Smooth muscle cell (in vitro differentiated cells): Measurements from ENCODE around the gene ATP10A. TPM values are rescaled to one million over a fixed set of nuclear protein-coding genes. Genes with fewer than 3 reads are reported as not detected.

Experiments used
- DNase-seq: peaks from one replicate; lab custom pipeline; 2025; ENCODE audit not compliant: unreplicated experiment; lab: John Stamatoyannopoulos, UW
- H2AFZ ChIP-seq: fragments of 200-600 bp; sonication (generic); 2 replicates; pipeline ENCODE4 v1.6.0; 2016; ENCODE audit warnings: antibody characterized with exemption, low read depth, mild to moderate bottlenecking
- H3F3A ChIP-seq: fragments of 200-600 bp; sonication (generic); 2 replicates; pipeline ENCODE4 v1.6.0; 2017; ENCODE audit warnings: antibody characterized with exemption, low read depth
- H3K27ac ChIP-seq: fragments of 200-600 bp; sonication (generic); 2 replicates; pipeline ENCODE4 v1.5.1; 2016; ENCODE audit warnings: low read depth, mild to moderate bottlenecking
- H3K27me3 ChIP-seq: fragments of 200-600 bp; sonication (generic); 2 replicates; pipeline ENCODE4 v1.6.1; 2016; ENCODE audit warnings: low read depth, mild to moderate bottlenecking
- H3K36me3 ChIP-seq: fragments of 200-600 bp; sonication (generic); 2 replicates; pipeline ENCODE4 v1.5.1; 2016; ENCODE audit warnings: low read depth
- H3K4me1 ChIP-seq: fragments of 200-600 bp; sonication (generic); 2 replicates; pipeline ENCODE4 v1.5.1; 2016; ENCODE audit warnings: low read depth
- H3K4me2 ChIP-seq: fragments of 200-600 bp; sonication (generic); 2 replicates; pipeline ENCODE4 v1.6.0; 2016; ENCODE audit warnings: mild to moderate bottlenecking
- H3K4me3 ChIP-seq: fragments of 200-600 bp; sonication (generic); 2 replicates; pipeline ENCODE4 v1.5.1; 2016; ENCODE audit warnings: mild to moderate bottlenecking
- H3K79me2 ChIP-seq: fragments of 200-600 bp; sonication (generic); 2 replicates; pipeline ENCODE4 v1.6.0; 2016; ENCODE audit warnings: low read depth, mild to moderate bottlenecking
- H3K9ac ChIP-seq: fragments of 200-600 bp; sonication (generic); 2 replicates; pipeline ENCODE4 v1.6.0; 2016; ENCODE audit warnings: low read depth
- H3K9me3 ChIP-seq: fragments of 200-600 bp; sonication (generic); replicated peaks from 2 replicates; pipeline ENCODE4 v1.5.1; 2016; ENCODE audit warnings: low read depth
- H4K20me1 ChIP-seq: fragments of 200-600 bp; sonication (generic); 2 replicates; pipeline ENCODE4 v1.6.0; 2016; ENCODE audit warnings: low read depth
- WGBS: methylation state at CpG from one replicate; pipeline ENCODE4 v1.1.7; 2016; ENCODE audit warnings: low lambda C conversion rate; 5-methylcytosine and 5-hydroxymethylcytosine counted together
- polyA plus RNA-seq: library from polyadenylated mRNA; unstranded; fragments of >200 nt; fragmentation: Nextera tagmentation; extraction: Ambion mirVana; gene quantifications from 2 replicates; pipeline ENCODE4 v1.2.1, GENCODE V29; 2016
- total RNA-seq: library from RNA; depleted of rRNA; stranded (reverse); fragments of >200 nt; gene quantifications from 2 replicates; pipeline ENCODE4 v1.2.3, GENCODE V29; 2014
- TF ChIP-seq, protein P1 (sequence below): fragments of 200-600 bp; sonication (generic); IDR thresholded peaks from 2 replicates; pipeline ENCODE4 v1.5.1; 2017; ENCODE audit warnings: borderline replicate concordance, mild to moderate bottlenecking, antibody characterized with exemption; ENCODE audit not compliant: insufficient read depth, poor library complexity, severe bottlenecking

ATP10A gene
- total and polyA plus RNA-seq, 2 experiments from 2014 or later, result 10.6 to 12.3 TPM

DNA sequence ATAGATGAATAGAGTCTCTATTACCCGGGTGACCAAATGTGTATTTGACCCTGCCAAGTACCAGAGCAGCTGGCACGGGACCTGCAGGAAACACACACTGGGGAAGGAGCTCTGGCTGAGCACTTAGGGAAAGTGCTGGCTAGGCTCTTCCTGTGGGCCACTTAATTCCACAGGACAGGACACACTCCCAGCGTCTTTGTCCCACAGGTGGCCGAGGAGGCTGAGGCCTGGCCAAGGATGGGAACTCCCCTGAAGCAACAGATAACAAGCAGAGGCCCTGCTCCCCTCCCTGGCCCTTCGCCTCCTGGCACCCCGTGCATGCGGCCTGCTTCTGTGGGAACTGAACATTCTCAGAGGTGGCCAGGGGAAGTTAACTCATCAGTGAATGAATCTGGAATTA lies 180.8 kb downstream of the ATP10A start:
- no peaks in the 10 kb centered on the region for H3K27me3 ChIP-seq
- H3K4me3 ChIP-seq, result no peak overlapping the region
- H3K4me2 ChIP-seq, result no peak overlapping the region
- no peak for DNase-seq
- no peaks in the 10 kb centered on the region for H3K79me2 ChIP-seq
- 89% methylated on average over 7 of the region's 7 CpGs for WGBS
- H3K9me3 ChIP-seq, result no peaks in the 10 kb centered on the region
- no peak overlapping the region for H3K27ac ChIP-seq
- peaks cover 12% of the 10 kb centered on the region for H3K4me1 ChIP-seq
- H3F3A ChIP-seq, result peaks cover 7% of the 10 kb centered on the region
- TF ChIP-seq, protein P1, sequence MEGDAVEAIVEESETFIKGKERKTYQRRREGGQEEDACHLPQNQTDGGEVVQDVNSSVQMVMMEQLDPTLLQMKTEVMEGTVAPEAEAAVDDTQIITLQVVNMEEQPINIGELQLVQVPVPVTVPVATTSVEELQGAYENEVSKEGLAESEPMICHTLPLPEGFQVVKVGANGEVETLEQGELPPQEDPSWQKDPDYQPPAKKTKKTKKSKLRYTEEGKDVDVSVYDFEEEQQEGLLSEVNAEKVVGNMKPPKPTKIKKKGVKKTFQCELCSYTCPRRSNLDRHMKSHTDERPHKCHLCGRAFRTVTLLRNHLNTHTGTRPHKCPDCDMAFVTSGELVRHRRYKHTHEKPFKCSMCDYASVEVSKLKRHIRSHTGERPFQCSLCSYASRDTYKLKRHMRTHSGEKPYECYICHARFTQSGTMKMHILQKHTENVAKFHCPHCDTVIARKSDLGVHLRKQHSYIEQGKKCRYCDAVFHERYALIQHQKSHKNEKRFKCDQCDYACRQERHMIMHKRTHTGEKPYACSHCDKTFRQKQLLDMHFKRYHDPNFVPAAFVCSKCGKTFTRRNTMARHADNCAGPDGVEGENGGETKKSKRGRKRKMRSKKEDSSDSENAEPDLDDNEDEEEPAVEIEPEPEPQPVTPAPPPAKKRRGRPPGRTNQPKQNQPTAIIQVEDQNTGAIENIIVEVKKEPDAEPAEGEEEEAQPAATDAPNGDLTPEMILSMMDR, result no peak
- no peak overlapping the region for H3K9ac ChIP-seq
- H4K20me1 ChIP-seq, result no peaks in the 10 kb centered on the region
- no peaks in the 10 kb centered on the region for H3K36me3 ChIP-seq
- H2AFZ ChIP-seq, result no peak overlapping the region

DNA sequence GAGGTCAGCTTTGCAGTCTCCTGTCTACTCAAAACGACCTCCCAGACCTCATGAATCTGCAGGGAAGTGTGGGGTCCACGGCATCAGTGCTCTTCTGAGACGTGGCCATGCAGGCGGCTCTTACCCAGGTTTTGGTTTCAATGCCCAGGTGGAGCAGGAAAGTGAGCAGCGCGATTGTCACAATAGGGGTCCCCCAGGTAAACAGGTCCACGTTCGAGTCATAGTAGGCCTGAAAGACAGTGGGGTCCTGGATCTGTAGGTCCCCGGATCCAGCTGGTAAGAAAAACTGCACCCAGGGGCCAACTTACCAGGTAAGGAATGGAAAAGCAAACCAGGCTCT lies 182.5 kb downstream of the ATP10A start:
- Histone ChIP-seq H3K4me3 (no peak overlapping the region), H4K20me1 (no peaks in the 10 kb centered on the region), H3K9me3 (no peaks in the 10 kb centered on the region), H2AFZ (no peak overlapping the region), H3K79me2 (no peaks in the 10 kb centered on the region), H3K27me3 (no peaks in the 10 kb centered on the region), H3K4me1 (peaks cover 8% of the 10 kb centered on the region), H3K9ac (no peak overlapping the region), H3K36me3 (no peaks in the 10 kb centered on the region), H3K4me2 (no peak overlapping the region), H3K27ac (no peak overlapping the region), H3F3A (peaks cover 7% of the 10 kb centered on the region)
- TF ChIP-seq, protein P1, result no peak
- WGBS, result 85% methylated on average over 9 of the region's 9 CpGs
- no peak for DNase-seq

DNA sequence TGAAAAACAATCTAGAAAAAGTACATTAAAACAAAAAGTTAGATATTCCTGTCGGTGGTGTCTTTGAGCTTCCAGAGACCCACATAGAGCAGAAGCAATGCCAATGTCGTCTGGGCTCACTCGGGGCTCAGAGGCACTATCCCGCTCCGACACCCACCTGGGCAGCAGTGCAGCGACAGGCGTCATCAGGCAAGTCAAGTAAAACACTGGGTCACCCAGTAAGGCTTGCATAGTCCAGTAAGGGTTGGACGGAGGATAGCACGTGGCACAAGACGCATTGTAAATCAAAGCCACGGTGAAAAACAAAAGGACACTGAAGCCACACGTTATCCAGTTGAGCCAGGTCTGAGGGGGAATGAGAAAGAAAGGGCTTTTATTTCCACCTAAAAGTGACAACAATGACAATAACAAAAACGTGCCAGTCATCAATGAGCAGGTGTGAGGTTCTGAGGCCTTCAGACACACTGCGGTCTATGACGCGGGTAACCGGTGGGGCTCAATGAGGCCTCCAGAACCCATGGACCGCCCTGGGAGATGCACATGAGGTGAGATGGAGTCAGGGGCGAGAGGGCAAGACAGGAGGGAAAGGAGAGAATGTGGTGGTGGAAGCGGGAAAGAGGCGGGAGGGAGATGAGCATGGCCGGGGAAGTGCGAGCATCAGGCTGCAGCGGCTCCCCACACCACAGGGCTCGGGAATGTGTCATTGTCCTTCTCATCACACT lies 183.0 kb downstream of the ATP10A start:
- DNase-seq, result no peak
- no peaks in the 10 kb centered on the region for H3K36me3 ChIP-seq
- peaks cover 7% of the 10 kb centered on the region for H3F3A ChIP-seq
- 93% methylated on average over 25 of the region's 25 CpGs for WGBS
- no peak overlapping the region for H3K9ac ChIP-seq
- H3K27ac ChIP-seq, result no peak overlapping the region
- H3K27me3 ChIP-seq, result no peaks in the 10 kb centered on the region
- no peak overlapping the region for H3K4me2 ChIP-seq
- no peak overlapping the region for H3K4me3 ChIP-seq
- H3K9me3 ChIP-seq, result no peaks in the 10 kb centered on the region
- TF ChIP-seq, protein P1, result no peak
- H3K79me2 ChIP-seq, result no peaks in the 10 kb centered on the region
- peaks cover 3% of the 10 kb centered on the region for H3K4me1 ChIP-seq
- H4K20me1 ChIP-seq, result no peaks in the 10 kb centered on the region
- H2AFZ ChIP-seq, result no peak overlapping the region

DNA sequence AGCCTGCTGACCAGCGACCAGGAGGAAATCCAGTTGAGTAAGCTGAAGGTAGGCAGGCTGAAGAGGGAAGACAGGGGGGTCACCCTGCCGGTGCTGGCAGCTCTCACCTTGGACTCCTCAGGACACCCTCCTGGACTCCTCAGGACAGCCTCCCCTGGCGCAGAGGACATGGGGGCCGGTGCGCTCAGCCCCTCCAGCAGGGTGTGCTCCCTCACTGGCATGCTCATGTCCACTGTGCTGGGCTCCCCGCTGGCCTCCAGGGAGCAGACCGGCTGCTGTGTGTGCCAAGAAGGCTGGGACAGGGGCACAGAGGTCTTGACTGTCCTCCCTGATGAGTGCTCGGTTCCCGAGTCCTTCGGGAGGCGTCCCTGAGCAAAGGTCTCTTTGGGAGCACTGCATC lies 183.6 kb downstream of the ATP10A start:
- DNase-seq, result no peak

More for the DNA sequence above, 183.6 kb downstream of the ATP10A start:
- no peak overlapping the region for H2AFZ ChIP-seq
- no peaks in the 10 kb centered on the region for H3K79me2 ChIP-seq
- H3K4me3 ChIP-seq, result no peak overlapping the region
- no peaks in the 10 kb centered on the region for H3K36me3 ChIP-seq
- peaks cover 4% of the 10 kb centered on the region for H3F3A ChIP-seq
- WGBS, result 92% methylated on average over 11 of the region's 11 CpGs
- no peak overlapping the region for H3K4me2 ChIP-seq
- no peak overlapping the region for H3K9ac ChIP-seq
- H4K20me1 ChIP-seq, result no peaks in the 10 kb centered on the region
- TF ChIP-seq, protein P1, result no peak
- no peak overlapping the region for H3K27ac ChIP-seq
- no peaks in the 10 kb centered on the region for H3K4me1 ChIP-seq
- H3K9me3 ChIP-seq, result no peaks in the 10 kb centered on the region
- H3K27me3 ChIP-seq, result no peaks in the 10 kb centered on the region
